IMR-90 (cell line): ENCODE measurements around the gene ADAMTS17. TPM values are rescaled to one million over a fixed set of nuclear protein-coding genes. Genes with fewer than 3 reads are reported as not detected.

ENCODE experiments used
- ATAC-seq: fragments of 200-7000 bp; cut with Tn5 transposase; 2 replicates; pipeline ENCODE4 v1.9.1; 2020; ENCODE audit warnings: low read depth, mild to moderate bottlenecking, moderate library complexity
- BruUV-seq: library from RNA; stranded (reverse); fragments of 400-500 nt; replicated peaks from 2 replicates; lab custom pipeline; 2021; lab: Mats Ljungman, UMichigan
- CTCF ChIA-PET: fragments of 300-600 bp; formaldehyde crosslinking; extraction: SDS; loops from one replicate; lab custom pipeline; 2021; ENCODE audit warnings: antibody characterized with exemption; lab: Yijun Ruan, JAX
- POLR2A ChIA-PET: fragments of 300-600 bp; sonication (Branson Sonifier 250); formaldehyde crosslinking; loops from one replicate; lab custom pipeline; 2022; ENCODE audit warnings: antibody characterized with exemption; ENCODE audit not compliant: unreplicated experiment; lab: Charles Lee
- DNase-seq: peaks from one replicate; pipeline ENCODE4 v3.0.0; 2013
- H2AFZ ChIP-seq: replicated peaks from 2 replicates; pipeline ENCODE3; 2013; ENCODE audit warnings: low read length, mild to moderate bottlenecking; ENCODE audit not compliant: poor library complexity
- H2AK5ac ChIP-seq: 2 replicates; pipeline ENCODE4 v1.6.1; 2013; ENCODE audit warnings: low read depth, low read length, inconsistent platforms
- H2AK9ac ChIP-seq: replicated peaks from 2 replicates; pipeline ENCODE3; 2013; ENCODE audit warnings: mild to moderate bottlenecking, low read depth, low read length, moderate library complexity; ENCODE audit not compliant: poor library complexity
- H2BK120ac ChIP-seq: 2 replicates; pipeline ENCODE4 v1.6.1; 2013; ENCODE audit warnings: low read depth, low read length, inconsistent platforms
- H2BK15ac ChIP-seq: 3 replicates; pipeline ENCODE4 v1.6.1; 2013; ENCODE audit warnings: low read depth, low read length, inconsistent platforms
- H2BK20ac ChIP-seq: 2 replicates; pipeline ENCODE4 v1.6.1; 2013; ENCODE audit warnings: low read depth, mild to moderate bottlenecking, inconsistent platforms, low read length, moderate library complexity
- H2BK5ac ChIP-seq: 2 replicates; pipeline ENCODE4 v1.6.1; 2013; ENCODE audit warnings: mild to moderate bottlenecking, low read depth, low read length, inconsistent platforms; ENCODE audit not compliant: poor library complexity, severe bottlenecking
- H3K14ac ChIP-seq: replicated peaks from 2 replicates; pipeline ENCODE4 v1.6.1; 2013; ENCODE audit warnings: low read depth, low read length, inconsistent platforms
- H3K18ac ChIP-seq: 2 replicates; pipeline ENCODE4 v1.6.1; 2013; ENCODE audit warnings: low read depth, low read length, control low read depth
- H3K23ac ChIP-seq: 2 replicates; pipeline ENCODE4 v1.6.1; 2013; ENCODE audit warnings: low read depth, low read length, inconsistent platforms
- H3K27ac ChIP-seq: 2 replicates; pipeline ENCODE4 v1.5.1; 2013; ENCODE audit warnings: mild to moderate bottlenecking, control low read depth, low read length; ENCODE audit not compliant: insufficient read depth
- H3K27me3 ChIP-seq: 2 replicates; pipeline ENCODE4 v1.6.1; 2013; ENCODE audit warnings: low read length; ENCODE audit not compliant: control insufficient read depth, insufficient read depth
- H3K36me3 ChIP-seq: 2 replicates; pipeline ENCODE4 v1.6.1; 2013; ENCODE audit warnings: low read length, mixed read lengths; ENCODE audit not compliant: control insufficient read depth, insufficient read depth
- H3K4ac ChIP-seq: 2 replicates; pipeline ENCODE4 v1.6.1; 2013; ENCODE audit warnings: low read depth, low read length, inconsistent platforms
- H3K4me1 ChIP-seq: 2 replicates; pipeline ENCODE4 v1.6.1; 2013; ENCODE audit warnings: low read length, mixed read lengths; ENCODE audit not compliant: control insufficient read depth, insufficient read depth
- H3K4me2 ChIP-seq: 2 replicates; pipeline ENCODE4 v1.6.1; 2013; ENCODE audit warnings: low read depth, mild to moderate bottlenecking, control low read depth, low read length, moderate library complexity
- H3K4me3 ChIP-seq: 2 replicates; pipeline ENCODE4 v1.5.1; 2013; ENCODE audit warnings: low read depth, mild to moderate bottlenecking, control low read depth, low read length, moderate library complexity; ENCODE audit not compliant: insufficient read depth
- H3K56ac ChIP-seq: 2 replicates; pipeline ENCODE4 v1.6.1; 2013; ENCODE audit warnings: low read length, inconsistent platforms; ENCODE audit not compliant: insufficient read depth; ENCODE audit errors: extremely low read depth
- H3K79me1 ChIP-seq, 2 experiments: 2 replicates each; pipeline ENCODE4 v1.6.1; 2013; ENCODE audit warnings: low read length in 2 of 2, inconsistent platforms in 1 of 2, low read depth in 1 of 2
- H3K9ac ChIP-seq: 2 replicates; pipeline ENCODE4 v1.6.1; 2013; ENCODE audit warnings: low read depth, low read length, control low read depth
- H3K9me1 ChIP-seq: 2 replicates; pipeline ENCODE4 v1.6.1; 2013; ENCODE audit warnings: low read length, inconsistent platforms; ENCODE audit not compliant: insufficient read depth
- H3K9me3 ChIP-seq: 2 replicates; pipeline ENCODE4 v1.6.1; 2013; ENCODE audit warnings: low read length; ENCODE audit not compliant: control insufficient read depth, insufficient read depth
- H4K20me1 ChIP-seq: 2 replicates; pipeline ENCODE4 v1.6.1; 2013; ENCODE audit warnings: low read length, inconsistent platforms; ENCODE audit not compliant: insufficient read depth
- H4K5ac ChIP-seq: 2 replicates; pipeline ENCODE4 v1.6.1; 2013; ENCODE audit warnings: mild to moderate bottlenecking, low read depth, low read length, control low read depth
- H4K8ac ChIP-seq, 2 experiments: 2 replicates each; pipeline ENCODE4 v1.6.1; 2013; ENCODE audit warnings: low read depth in 2 of 2, low read length in 2 of 2, control low read depth in 1 of 2, inconsistent platforms in 1 of 2
- H4K91ac ChIP-seq: 2 replicates; pipeline ENCODE4 v1.6.1; 2013; ENCODE audit warnings: low read depth, low read length, inconsistent platforms; ENCODE audit not compliant: insufficient read depth
- BHLHE40 ChIP-seq: fragments of 150-350 bp; IDR thresholded peaks from 2 replicates; pipeline ENCODE4 v1.6.1; 2016; ENCODE audit warnings: mild to moderate bottlenecking, low read depth, low read length
- MAFK ChIP-seq: IDR thresholded peaks from 2 replicates; pipeline ENCODE4 v1.6.1; 2012; ENCODE audit warnings: low read depth, low read length, improper control_type of control experiment
- MAZ ChIP-seq: IDR thresholded peaks from 2 replicates; pipeline ENCODE4 v1.6.1; 2012; ENCODE audit warnings: low read depth, mild to moderate bottlenecking, low read length, improper control_type of control experiment, moderate library complexity, borderline replicate concordance
- NFE2L2 ChIP-seq: fragments of 150-350 bp; IDR thresholded peaks from 2 replicates; pipeline ENCODE4 v1.6.1; 2016; ENCODE audit warnings: low read depth, mild to moderate bottlenecking, low read length
- POLR2A ChIP-seq: IDR thresholded peaks from 2 replicates; pipeline ENCODE4 v1.6.1; 2012; ENCODE audit warnings: mild to moderate bottlenecking, low read depth, low read length
- RAD21 ChIP-seq: IDR thresholded peaks from 2 replicates; pipeline ENCODE4 v1.6.1; 2012; ENCODE audit warnings: low read length, improper control_type of control experiment
- RCOR1 ChIP-seq: IDR thresholded peaks from 2 replicates; pipeline ENCODE4 v1.6.1; 2012; ENCODE audit warnings: mild to moderate bottlenecking, low read length, improper control_type of control experiment; ENCODE audit not compliant: insufficient replicate concordance
- SMC3 ChIP-seq: fragments of 150-350 bp; IDR thresholded peaks from 2 replicates; pipeline ENCODE4 v1.6.1; 2016; ENCODE audit warnings: low read depth, mild to moderate bottlenecking, antibody characterized with exemption, low read length, moderate library complexity
- WGBS, 2 experiments: methylation state at CpG; one replicate each; pipeline versions ENCODE4 v1.1.5 to v1.1.7; 2013; ENCODE audit warnings: missing lambda C conversion rate in 2 of 2; ENCODE audit not compliant: insufficient read length in 1 of 2; ENCODE audit errors: extremely low coverage in 2 of 2; 5-methylcytosine and 5-hydroxymethylcytosine counted together
- dilution Hi-C: fragments of 300-500 bp; cut with HindIII; formaldehyde crosslinking; loops from one replicate; pipeline ENCODE4 v1.14.3; 2018; ENCODE audit warnings: low sequenced_read_pairs; ENCODE audit not compliant: unreplicated experiment
- in situ Hi-C: fragments of 300-500 bp; cut with MboI; formaldehyde crosslinking; loops from 3 replicates; pipeline ENCODE4 v1.14.3; 2019; ENCODE audit warnings: low sequenced_read_pairs, inconsistent platforms, mixed read lengths
- intact Hi-C: fragments of 100-400 bp; cut with micrococcal nuclease; formaldehyde crosslinking; loops from 2 replicates; pipeline ENCODE4 v1.10.0; 2022
- polyA plus RNA-seq, 3 experiments: library from polyadenylated mRNA; depleted of rRNA; stranded (reverse); fragments of >200 nt; gene quantifications; 2 replicates each; pipeline ENCODE4 v1.2.3, GENCODE V29; 2012; ENCODE audit warnings: low replicate concordance in 1 of 3
- total RNA-seq: library from RNA; depleted of rRNA; stranded (reverse); fragments of >200 nt; gene quantifications from 2 replicates; pipeline ENCODE4 v1.2.3, GENCODE V29; 2012
- TF ChIP-seq, protein P1 (sequence below): conservative IDR thresholded peaks from 2 replicates; pipeline ENCODE4 v1.5.1; 2012; ENCODE audit warnings: mild to moderate bottlenecking, low read depth, low read length, improper control_type of control experiment

ADAMTS17 gene
- total and polyA plus RNA-seq, 2 of the 4 experiments (the other 2 are of a cell fraction), result 0.03 TPM; not detected in 1

DNA sequence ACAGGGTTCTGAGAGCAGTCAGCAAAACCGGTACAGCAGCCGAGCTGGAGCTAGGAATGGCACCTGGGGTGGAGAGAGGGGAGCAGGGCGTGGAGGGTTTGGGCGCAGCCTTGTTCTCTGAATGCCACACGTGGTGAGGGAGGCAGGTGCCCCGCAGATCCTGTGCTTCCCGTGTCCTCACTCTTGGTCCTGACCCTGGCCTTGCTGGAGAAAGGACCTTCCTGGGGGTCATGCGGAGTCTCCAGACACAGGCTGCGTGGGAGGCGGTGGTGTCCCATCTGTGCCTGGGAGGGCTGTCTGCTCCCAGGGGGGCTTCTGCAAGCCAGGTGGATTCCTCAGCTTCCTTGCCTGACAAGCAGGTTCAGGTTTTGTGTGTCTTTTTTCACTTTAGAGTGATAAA, 363.8 kb downstream of the ADAMTS17 start:
- intact Hi-C loops (no loop called here), in situ Hi-C loops (no loop called here), dilution Hi-C loops (no loop called here)
- Histone ChIP-seq H2BK120ac (no peak overlapping the region), H4K5ac (no peak overlapping the region), H3K14ac (no peak overlapping the region), H3K4me2 (no peak overlapping the region), H3K79me1 (no peaks in the 10 kb centered on the region), H3K56ac (no peak overlapping the region), H3K36me3 (no peaks in the 10 kb centered on the region), H2BK20ac (no peak overlapping the region), H3K4me1 (no peaks in the 10 kb centered on the region), H3K27ac (no peak overlapping the region), H3K9me3 (peaks cover 29% of the 10 kb centered on the region), H3K4ac (no peak overlapping the region), H2AK9ac (no peak overlapping the region), H3K23ac (no peak overlapping the region), H3K4me3 (no peak overlapping the region), H2AFZ (no peak overlapping the region), H4K20me1 (no peaks in the 10 kb centered on the region), H2BK15ac (no peak overlapping the region), H3K9me1 (no peaks in the 10 kb centered on the region), H2BK5ac (no peak overlapping the region), H4K8ac (no peak overlapping the region), H3K9ac (no peak overlapping the region), H3K18ac (no peak overlapping the region), H4K91ac (no peak overlapping the region), H2AK5ac (no peak overlapping the region), H3K27me3 (no peaks in the 10 kb centered on the region)
- BruUV-seq, result no TSS peak
- CTCF ChIA-PET, result no interaction called here
- DNase-seq (no peak), ATAC-seq (no peak)
- 40% methylated on average over 1 of the region's 10 CpGs; no CpG with 5 or more reads in 1 of the 2 experiments for WGBS, 2 experiments
- TF ChIP-seq SMC3, result no peak
- no peak for TF ChIP-seq POLR2A
- TF ChIP-seq, protein P1, sequence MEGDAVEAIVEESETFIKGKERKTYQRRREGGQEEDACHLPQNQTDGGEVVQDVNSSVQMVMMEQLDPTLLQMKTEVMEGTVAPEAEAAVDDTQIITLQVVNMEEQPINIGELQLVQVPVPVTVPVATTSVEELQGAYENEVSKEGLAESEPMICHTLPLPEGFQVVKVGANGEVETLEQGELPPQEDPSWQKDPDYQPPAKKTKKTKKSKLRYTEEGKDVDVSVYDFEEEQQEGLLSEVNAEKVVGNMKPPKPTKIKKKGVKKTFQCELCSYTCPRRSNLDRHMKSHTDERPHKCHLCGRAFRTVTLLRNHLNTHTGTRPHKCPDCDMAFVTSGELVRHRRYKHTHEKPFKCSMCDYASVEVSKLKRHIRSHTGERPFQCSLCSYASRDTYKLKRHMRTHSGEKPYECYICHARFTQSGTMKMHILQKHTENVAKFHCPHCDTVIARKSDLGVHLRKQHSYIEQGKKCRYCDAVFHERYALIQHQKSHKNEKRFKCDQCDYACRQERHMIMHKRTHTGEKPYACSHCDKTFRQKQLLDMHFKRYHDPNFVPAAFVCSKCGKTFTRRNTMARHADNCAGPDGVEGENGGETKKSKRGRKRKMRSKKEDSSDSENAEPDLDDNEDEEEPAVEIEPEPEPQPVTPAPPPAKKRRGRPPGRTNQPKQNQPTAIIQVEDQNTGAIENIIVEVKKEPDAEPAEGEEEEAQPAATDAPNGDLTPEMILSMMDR, result no peak
- no peak for TF ChIP-seq BHLHE40
- TF ChIP-seq MAFK, result no peak
- no peak for TF ChIP-seq RAD21
- no peak for TF ChIP-seq MAZ
- no peak for TF ChIP-seq NFE2L2
- TF ChIP-seq RCOR1, result no peak
- POLR2A ChIA-PET, result no interaction called here
